SU-DHL-6 (cell line): ENCODE measurements around the gene ANXA3.

Experiments
- CTCF ChIP-seq: fragments of 200-600 bp; sonication (generic); IDR thresholded peaks from one replicate; pipeline ENCODE4 v1.5.1; 2017; ENCODE audit warnings: antibody characterized with exemption, mild to moderate bottlenecking, low read length, moderate library complexity; ENCODE audit not compliant: insufficient read depth, poor library complexity, severe bottlenecking
- EZH2phosphoT487 ChIP-seq: fragments of 200-600 bp; sonication (generic), shearing (Covaris generic); conservative IDR thresholded peaks from 2 replicates; pipeline ENCODE4 v1.6.1; 2018; ENCODE audit warnings: mild to moderate bottlenecking, antibody characterized with exemption, low read length, moderate library complexity, mixed read lengths

- no peak for TF ChIP-seq CTCF
- TF ChIP-seq EZH2phosphoT487 = no peak
Measured at GRCh38 chr4:78659264-78659663, 107.7 kb downstream of the ANXA3 start.
